Effector memory CD4-positive, alpha-beta T cell (primary cell): ENCODE data around the gene CTPS1.

Experiments
- DNase-seq, 3 donors: peaks; one replicate each; pipeline ENCODE4 v3.0.0-alpha.2; 2020
- H3K27ac ChIP-seq: 2 replicates; pipeline ENCODE4 v1.7.0; 2013; ENCODE audit warnings: mild to moderate bottlenecking, low read length, moderate library complexity; ENCODE audit not compliant: insufficient read depth, poor library complexity, severe bottlenecking
- H3K27me3 ChIP-seq: replicated peaks from 2 replicates; pipeline ENCODE4 v1.7.0; 2013; ENCODE audit warnings: mild to moderate bottlenecking, low read length; ENCODE audit not compliant: insufficient read depth, control insufficient read depth, poor library complexity, severe bottlenecking
- H3K36me3 ChIP-seq: 2 replicates; pipeline ENCODE4 v1.7.0; 2013; ENCODE audit warnings: mild to moderate bottlenecking, low read length, moderate library complexity; ENCODE audit not compliant: control insufficient read depth, insufficient read depth
- H3K4me1 ChIP-seq: 2 replicates; pipeline ENCODE4 v1.7.0; 2013; ENCODE audit warnings: low read length, mild to moderate bottlenecking; ENCODE audit not compliant: control insufficient read depth, insufficient read depth, poor library complexity, severe bottlenecking
- H3K4me3 ChIP-seq: 2 replicates; pipeline ENCODE4 v1.7.0; 2013; ENCODE audit warnings: low read length, low read depth, mild to moderate bottlenecking; ENCODE audit not compliant: insufficient read depth, poor library complexity, severe bottlenecking
- H3K9me3 ChIP-seq: 2 replicates; pipeline ENCODE4 v1.7.0; 2013; ENCODE audit warnings: mild to moderate bottlenecking, low read length, moderate library complexity; ENCODE audit not compliant: control insufficient read depth

CTPS1 gene

GRCh38 chr1:41013024-41013423 is 33.5 kb downstream of the CTPS1 start:
- Histone ChIP-seq H3K36me3 (peaks cover 53% of the 10 kb centered on the region), H3K9me3 (no peaks in the 10 kb centered on the region), H3K4me3 (no peak overlapping the region), H3K4me1 (no peaks in the 10 kb centered on the region), H3K27me3 (no peaks in the 10 kb centered on the region), H3K27ac (no peak overlapping the region)
- no peak for DNase-seq

GRCh38 chr1:41013796-41014195 is 34.3 kb downstream of the CTPS1 start:
- Histone ChIP-seq H3K27ac (no peak overlapping the region), H3K27me3 (no peaks in the 10 kb centered on the region), H3K4me1 (no peaks in the 10 kb centered on the region), H3K4me3 (no peak overlapping the region), H3K36me3 (peaks cover 46% of the 10 kb centered on the region), H3K9me3 (no peaks in the 10 kb centered on the region)
- no peak for DNase-seq

GRCh38 chr1:41014871-41015270 is 35.4 kb downstream of the CTPS1 start:
- no peak overlapping the region for H3K4me3 ChIP-seq
- H3K4me1 ChIP-seq = no peaks in the 10 kb centered on the region
- no peaks in the 10 kb centered on the region for H3K9me3 ChIP-seq
- DNase-seq = no peak
- peaks cover 35% of the 10 kb centered on the region for H3K36me3 ChIP-seq
- no peak overlapping the region for H3K27ac ChIP-seq
- H3K27me3 ChIP-seq = no peaks in the 10 kb centered on the region

- Histone ChIP-seq H3K9me3 (no peaks in the 10 kb centered on the region), H3K27ac (no peak overlapping the region), H3K4me3 (no peak overlapping the region), H3K27me3 (no peaks in the 10 kb centered on the region), H3K4me1 (no peaks in the 10 kb centered on the region), H3K36me3 (peaks cover 30% of the 10 kb centered on the region)
- DNase-seq = no peak
These were observed 35.9 kb downstream of the CTPS1 start for GRCh38 chr1:41015281-41015896.

GRCh38 chr1:41015897-41016470 is 36.5 kb downstream of the CTPS1 start:
- DNase-seq = no peak
- Histone ChIP-seq H3K36me3 (peaks cover 24% of the 10 kb centered on the region), H3K27ac (no peak overlapping the region)

GRCh38 chr1:41017141-41018017 is 37.9 kb downstream of the CTPS1 start:
- Histone ChIP-seq H3K27me3 (no peaks in the 10 kb centered on the region), H3K27ac (no peak overlapping the region), H3K36me3 (peaks cover 10% of the 10 kb centered on the region), H3K4me3 (no peak overlapping the region), H3K9me3 (no peaks in the 10 kb centered on the region), H3K4me1 (no peaks in the 10 kb centered on the region)
- no peak for DNase-seq

More at GRCh38 chr1:41015897-41016470, 36.5 kb downstream of the CTPS1 start:
- Histone ChIP-seq H3K27me3 (no peaks in the 10 kb centered on the region), H3K4me3 (no peak overlapping the region), H3K4me1 (no peaks in the 10 kb centered on the region), H3K9me3 (no peaks in the 10 kb centered on the region)

- no peaks in the 10 kb centered on the region for H3K4me1 ChIP-seq
- H3K4me3 ChIP-seq = no peak overlapping the region
- peaks cover 10% of the 10 kb centered on the region for H3K36me3 ChIP-seq
- H3K27ac ChIP-seq = no peak overlapping the region
- no peak for DNase-seq
- no peaks in the 10 kb centered on the region for H3K27me3 ChIP-seq
- no peaks in the 10 kb centered on the region for H3K9me3 ChIP-seq
These were observed 38.5 kb downstream of the CTPS1 start for GRCh38 chr1:41018018-41018410.

- Histone ChIP-seq H3K27me3 (no peaks in the 10 kb centered on the region), H3K4me3 (no peak overlapping the region), H3K9me3 (no peaks in the 10 kb centered on the region), H3K36me3 (peaks cover 10% of the 10 kb centered on the region), H3K27ac (no peak overlapping the region), H3K4me1 (no peaks in the 10 kb centered on the region)
- no peak for DNase-seq
These were observed 39.9 kb downstream of the CTPS1 start for GRCh38 chr1:41019353-41019745.

GRCh38 chr1:41020109-41020576 is 40.6 kb downstream of the CTPS1 start:
- no peaks in the 10 kb centered on the region for H3K4me1 ChIP-seq
- H3K36me3 ChIP-seq = peaks cover 10% of the 10 kb centered on the region

GRCh38 chr1:41020654-41021053 is 41.2 kb downstream of the CTPS1 start:
- Histone ChIP-seq H3K4me3 (no peak overlapping the region), H3K27ac (no peak overlapping the region), H3K36me3 (peaks cover 10% of the 10 kb centered on the region), H3K9me3 (no peaks in the 10 kb centered on the region), H3K27me3 (no peaks in the 10 kb centered on the region), H3K4me1 (no peaks in the 10 kb centered on the region)
- DNase-seq = no peak

More at GRCh38 chr1:41020109-41020576, 40.6 kb downstream of the CTPS1 start:
- DNase-seq = no peak
- Histone ChIP-seq H3K27me3 (no peaks in the 10 kb centered on the region), H3K4me3 (no peak overlapping the region), H3K27ac (no peak overlapping the region), H3K9me3 (no peaks in the 10 kb centered on the region)
